ENCODE results near the gene MCMBP.

DNA sequence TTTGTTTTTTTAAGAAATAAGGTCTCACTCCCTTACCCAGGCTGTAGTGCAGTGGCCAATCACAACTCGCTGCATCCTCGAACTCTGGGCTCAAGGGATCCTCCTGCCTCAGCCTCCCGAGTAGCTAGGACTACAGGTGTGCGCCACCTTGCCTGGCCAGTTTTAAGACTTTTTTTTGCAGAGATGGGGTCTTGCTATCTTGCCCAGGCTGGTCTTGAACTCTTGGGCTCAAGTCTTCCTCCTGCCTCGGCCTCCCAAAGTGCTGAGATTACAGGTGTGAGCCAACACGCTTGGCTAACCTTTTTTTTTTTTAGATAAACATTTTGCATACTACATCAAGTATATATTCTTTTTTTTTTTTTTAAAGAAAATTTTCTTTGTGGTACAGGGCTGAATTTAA, 38.0 kb upstream of the MCMBP start:
- TF ChIP-seq, protein P1, sequence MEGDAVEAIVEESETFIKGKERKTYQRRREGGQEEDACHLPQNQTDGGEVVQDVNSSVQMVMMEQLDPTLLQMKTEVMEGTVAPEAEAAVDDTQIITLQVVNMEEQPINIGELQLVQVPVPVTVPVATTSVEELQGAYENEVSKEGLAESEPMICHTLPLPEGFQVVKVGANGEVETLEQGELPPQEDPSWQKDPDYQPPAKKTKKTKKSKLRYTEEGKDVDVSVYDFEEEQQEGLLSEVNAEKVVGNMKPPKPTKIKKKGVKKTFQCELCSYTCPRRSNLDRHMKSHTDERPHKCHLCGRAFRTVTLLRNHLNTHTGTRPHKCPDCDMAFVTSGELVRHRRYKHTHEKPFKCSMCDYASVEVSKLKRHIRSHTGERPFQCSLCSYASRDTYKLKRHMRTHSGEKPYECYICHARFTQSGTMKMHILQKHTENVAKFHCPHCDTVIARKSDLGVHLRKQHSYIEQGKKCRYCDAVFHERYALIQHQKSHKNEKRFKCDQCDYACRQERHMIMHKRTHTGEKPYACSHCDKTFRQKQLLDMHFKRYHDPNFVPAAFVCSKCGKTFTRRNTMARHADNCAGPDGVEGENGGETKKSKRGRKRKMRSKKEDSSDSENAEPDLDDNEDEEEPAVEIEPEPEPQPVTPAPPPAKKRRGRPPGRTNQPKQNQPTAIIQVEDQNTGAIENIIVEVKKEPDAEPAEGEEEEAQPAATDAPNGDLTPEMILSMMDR (IDR thresholded peaks at IDR 0.05), result no peak
- no peak for TF ChIP-seq POLR2A (IDR thresholded peaks at IDR 0.05)

All from testis (tissue), 2 donors.